Bronchial epithelial cell (primary cell): ENCODE measurements around the gene FNBP1. TPM values are rescaled to one million over a fixed set of nuclear protein-coding genes. Genes with fewer than 3 reads are reported as not detected.
"Not testable (repeated sequence)": the region's sequence is repeated elsewhere in the genome, so short reads cannot be mapped to it uniquely, and the experiment has no call there.

Source experiments
- DNase-seq: peaks from one replicate; pipeline ENCODE4 v3.0.0-alpha.2; 2010; ENCODE audit warnings: low read depth
- FAIRE-seq: peaks from 2 replicates; lab custom pipeline; 2011; peaks lifted over from hg19 to GRCh38; lab: Jason Lieb, UNC
- H3K27me3 ChIP-seq: 2 replicates; pipeline ENCODE4 v1.5.1; 2011; ENCODE audit warnings: low read length; ENCODE audit not compliant: control insufficient read depth, insufficient read depth
- H3K36me3 ChIP-seq: 2 replicates; pipeline ENCODE4 v1.5.1; 2011; ENCODE audit warnings: low read length; ENCODE audit not compliant: control insufficient read depth, insufficient read depth
- H3K4me3 ChIP-seq: 2 replicates; pipeline ENCODE4 v1.5.1; 2011; ENCODE audit warnings: mild to moderate bottlenecking, low read depth, low read length, control low read depth
- total RNA-seq: library from RNA; depleted of rRNA; stranded (reverse); fragments of >200 nt; gene quantifications from 2 replicates; pipeline ENCODE4 v1.2.1, GENCODE V29; 2014
- TF ChIP-seq, protein P1 (sequence below): IDR thresholded peaks from 2 replicates; pipeline ENCODE4 v1.5.1; 2011; ENCODE audit warnings: mild to moderate bottlenecking, moderate library complexity, low read length, control low read depth, inconsistent platforms; ENCODE audit not compliant: insufficient read depth, severe bottlenecking

The FNBP1 gene
- total RNA-seq, 1 donor from 2014 or later: 13.4 TPM

DNA sequence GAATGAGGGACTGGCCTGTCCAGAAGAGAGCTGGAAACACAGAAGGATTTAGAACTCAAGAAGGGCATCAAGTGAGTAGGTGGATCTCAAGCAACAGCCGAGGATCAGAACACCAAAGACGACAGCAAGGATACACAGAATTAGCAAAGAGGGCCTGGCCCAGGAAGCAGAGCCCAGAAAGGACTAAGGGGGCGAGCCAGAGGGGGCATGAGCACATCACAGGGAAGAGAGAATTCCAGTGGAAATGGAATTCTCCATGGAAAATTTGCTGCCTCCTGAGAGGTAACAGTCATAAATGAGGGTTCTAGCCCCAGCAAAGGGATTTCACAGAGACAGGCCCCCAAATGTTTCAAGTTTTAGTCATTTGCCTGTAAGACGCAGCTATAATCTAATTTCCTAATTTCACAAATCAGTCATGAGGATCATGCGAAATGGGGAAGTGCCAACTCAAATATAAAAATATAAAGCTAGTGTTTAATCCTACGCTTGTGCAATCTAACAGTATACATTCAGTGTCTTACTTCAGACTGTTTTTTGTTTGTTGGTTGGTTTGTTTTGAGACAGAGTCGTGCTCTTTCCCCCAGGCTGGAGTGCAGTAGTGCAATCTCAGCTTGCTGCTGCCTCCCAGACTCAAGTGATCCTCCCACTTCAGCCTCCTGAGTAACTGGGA is 46.7 kb downstream of the FNBP1 start:
- Histone ChIP-seq H3K4me3 (no peak overlapping the region), H3K27me3 (no peaks in the 10 kb centered on the region), H3K36me3 (no peaks in the 10 kb centered on the region)
- FAIRE-seq (no peak), DNase-seq (no peak)
- TF ChIP-seq, protein P1, sequence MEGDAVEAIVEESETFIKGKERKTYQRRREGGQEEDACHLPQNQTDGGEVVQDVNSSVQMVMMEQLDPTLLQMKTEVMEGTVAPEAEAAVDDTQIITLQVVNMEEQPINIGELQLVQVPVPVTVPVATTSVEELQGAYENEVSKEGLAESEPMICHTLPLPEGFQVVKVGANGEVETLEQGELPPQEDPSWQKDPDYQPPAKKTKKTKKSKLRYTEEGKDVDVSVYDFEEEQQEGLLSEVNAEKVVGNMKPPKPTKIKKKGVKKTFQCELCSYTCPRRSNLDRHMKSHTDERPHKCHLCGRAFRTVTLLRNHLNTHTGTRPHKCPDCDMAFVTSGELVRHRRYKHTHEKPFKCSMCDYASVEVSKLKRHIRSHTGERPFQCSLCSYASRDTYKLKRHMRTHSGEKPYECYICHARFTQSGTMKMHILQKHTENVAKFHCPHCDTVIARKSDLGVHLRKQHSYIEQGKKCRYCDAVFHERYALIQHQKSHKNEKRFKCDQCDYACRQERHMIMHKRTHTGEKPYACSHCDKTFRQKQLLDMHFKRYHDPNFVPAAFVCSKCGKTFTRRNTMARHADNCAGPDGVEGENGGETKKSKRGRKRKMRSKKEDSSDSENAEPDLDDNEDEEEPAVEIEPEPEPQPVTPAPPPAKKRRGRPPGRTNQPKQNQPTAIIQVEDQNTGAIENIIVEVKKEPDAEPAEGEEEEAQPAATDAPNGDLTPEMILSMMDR: no peak

DNA sequence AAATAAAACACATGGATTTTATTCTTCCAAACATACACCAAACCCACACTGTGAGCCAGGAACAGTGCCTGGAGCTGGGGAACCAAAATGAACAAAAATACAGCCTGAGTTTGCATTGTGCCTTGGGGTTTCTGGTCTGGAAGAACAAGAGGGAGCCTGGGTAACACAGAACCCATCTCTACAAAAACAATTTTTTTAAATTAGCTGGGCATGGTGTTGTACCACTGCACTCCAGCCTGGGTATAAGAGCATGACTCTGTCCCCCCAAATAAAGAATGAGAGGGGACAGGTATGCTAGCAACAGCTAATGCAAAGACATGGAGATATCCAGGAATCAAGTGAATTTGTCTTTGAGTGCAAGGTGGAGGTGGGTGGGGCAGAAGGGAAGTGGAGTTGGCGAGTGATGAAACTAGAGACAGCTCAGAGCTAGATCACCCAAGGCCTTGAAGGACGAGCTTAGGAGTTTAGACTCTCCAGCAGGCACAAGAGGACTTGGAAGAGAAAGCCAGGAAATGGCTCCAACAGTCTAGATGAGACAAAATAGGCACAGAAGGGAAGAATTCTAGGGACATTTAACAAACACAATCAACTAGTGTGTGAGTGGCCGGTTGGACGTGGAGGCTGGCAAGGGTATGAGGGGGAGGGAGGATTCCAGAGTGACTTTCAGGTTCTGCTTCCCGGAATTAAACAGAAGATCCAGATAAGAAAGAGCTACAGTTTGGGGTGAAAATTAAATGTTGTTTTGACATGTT is 47.4 kb downstream of the FNBP1 start:
- H3K27me3 ChIP-seq: no peaks in the 10 kb centered on the region
- DNase-seq (peak; percentile 87), FAIRE-seq (peak; percentile 73)
- no peak overlapping the region for H3K4me3 ChIP-seq
- TF ChIP-seq, protein P1: no peak
- no peaks in the 10 kb centered on the region for H3K36me3 ChIP-seq

DNA sequence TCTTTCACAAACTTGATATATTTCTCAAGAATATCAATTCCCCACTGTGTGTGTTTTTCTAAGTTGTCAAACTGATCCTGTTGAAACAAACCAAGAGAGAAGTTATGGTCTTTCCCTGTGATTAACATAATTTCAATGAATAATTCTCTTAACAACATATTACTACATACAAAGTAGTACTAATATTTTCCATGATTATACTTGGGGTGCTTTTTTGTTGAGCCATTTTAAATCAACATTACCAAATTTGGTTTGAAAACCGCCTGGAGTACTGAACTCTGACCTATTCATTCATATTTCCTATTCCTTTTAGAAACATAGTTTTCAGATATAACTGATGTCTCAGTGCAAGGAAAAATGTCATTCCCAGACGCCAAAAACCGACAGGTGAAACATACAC is 48.1 kb downstream of the FNBP1 start:
- FAIRE-seq: no peak
- no peaks in the 10 kb centered on the region for H3K36me3 ChIP-seq
- no peak overlapping the region for H3K4me3 ChIP-seq
- no peak for DNase-seq
- no peaks in the 10 kb centered on the region for H3K27me3 ChIP-seq
- TF ChIP-seq, protein P1: no peak

DNA sequence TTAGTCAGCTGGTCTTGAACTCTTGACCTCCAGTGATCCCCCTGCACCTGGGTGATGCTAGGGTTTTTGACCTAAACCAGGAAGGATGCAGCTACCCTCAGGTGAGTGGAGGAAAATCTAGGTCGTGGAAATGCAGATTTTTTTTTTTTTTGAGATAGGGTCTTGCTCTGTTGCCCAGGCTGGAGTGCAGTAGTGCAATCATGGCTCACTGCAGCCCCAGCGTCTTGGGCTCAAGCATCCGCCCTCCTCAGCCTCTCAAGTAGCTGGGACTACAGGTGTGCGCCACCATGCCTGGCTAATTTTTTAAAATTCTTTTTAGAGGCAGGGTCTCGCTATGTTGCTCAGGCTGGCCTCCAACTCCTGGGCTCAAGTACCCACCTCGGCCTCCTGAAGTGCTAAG is 51.9 kb downstream of the FNBP1 start:
- H3K27me3 ChIP-seq, H3K4me3 ChIP-seq, H3K36me3 ChIP-seq, DNase-seq, FAIRE-seq: not testable (repeated sequence)

DNA sequence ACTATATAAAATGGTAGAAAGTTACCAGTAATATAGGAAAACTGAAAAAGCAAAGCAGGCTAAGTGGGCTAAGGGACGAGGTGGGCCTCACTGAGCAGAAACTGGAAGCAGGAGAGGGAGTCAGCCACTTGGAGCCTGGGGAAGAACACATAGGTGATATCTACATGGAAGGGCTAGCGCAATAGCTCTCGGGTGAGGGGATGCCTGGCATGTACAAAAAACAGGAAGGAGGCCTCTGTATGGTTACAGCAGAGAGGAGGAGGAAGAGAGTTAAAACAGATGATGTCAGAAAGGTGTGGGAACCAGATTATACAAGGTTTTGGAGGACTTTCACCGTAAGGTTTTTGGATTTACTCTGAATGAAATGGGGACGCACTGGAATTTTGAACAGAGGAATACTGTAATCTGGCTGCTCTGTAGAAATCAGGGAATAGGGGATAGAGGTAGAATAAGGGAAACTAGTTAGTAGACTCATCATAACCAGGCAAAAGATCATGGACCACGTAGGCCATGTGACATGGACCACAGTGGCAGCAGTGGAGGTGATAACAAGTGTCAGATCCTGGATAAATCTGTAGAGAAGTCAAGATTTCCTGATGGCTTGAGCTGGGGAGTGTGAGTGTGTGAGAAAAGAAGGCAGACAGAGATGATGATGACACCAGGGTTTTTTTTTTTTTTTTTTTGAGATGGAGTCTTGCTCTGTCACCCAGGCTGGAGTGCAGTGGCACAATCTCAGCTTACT is 52.5 kb downstream of the FNBP1 start:
- Histone ChIP-seq H3K27me3 (no peaks in the 10 kb centered on the region), H3K36me3 (no peaks in the 10 kb centered on the region), H3K4me3 (no peak overlapping the region)
- no peak for DNase-seq
- no peak for FAIRE-seq
- TF ChIP-seq, protein P1: no peak

DNA sequence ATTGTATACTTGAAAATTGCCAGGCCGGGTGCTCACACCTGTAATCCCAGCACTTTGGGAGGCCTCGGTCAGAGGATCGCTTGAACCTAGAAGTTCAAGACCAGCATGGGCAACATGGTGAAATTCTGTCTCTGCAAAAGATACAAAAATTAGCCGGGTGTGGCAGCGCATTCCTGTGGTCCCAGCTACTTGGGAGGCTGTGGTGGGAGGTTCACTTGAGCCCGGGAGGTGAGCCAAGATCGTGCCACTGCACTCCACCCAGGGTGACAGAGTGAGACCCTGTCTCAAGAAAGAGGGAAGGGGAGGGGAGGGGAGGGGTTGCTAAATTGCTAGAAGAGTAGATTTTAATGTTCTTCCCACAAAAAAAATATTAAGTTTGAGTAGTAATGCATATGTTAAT is 53.2 kb downstream of the FNBP1 start:
- no peaks in the 10 kb centered on the region for H3K36me3 ChIP-seq
- DNase-seq (no peak), FAIRE-seq (no peak)
- no peak overlapping the region for H3K4me3 ChIP-seq
- TF ChIP-seq, protein P1: no peak
- H3K27me3 ChIP-seq: no peaks in the 10 kb centered on the region
